Bone marrow (tissue), 2 donors: ENCODE measurements around the gene CPE.

Source experiments
- DNase-seq, 2 donors: peaks; one replicate each; lab custom pipeline; 2025; lab: John Stamatoyannopoulos, UW

Gene CPE

GRCh38 chr4:165508372-165509120, 129.7 kb downstream of the CPE start:
- no peak for DNase-seq

GRCh38 chr4:165512424-165512823, 133.6 kb downstream of the CPE start:
- DNase-seq: no peak

GRCh38 chr4:165514739-165515138, 135.9 kb downstream of the CPE start:
- no peak for DNase-seq

GRCh38 chr4:165515201-165515600, 136.4 kb downstream of the CPE start:
- DNase-seq: no peak

GRCh38 chr4:165516281-165516833, 137.5 kb downstream of the CPE start:
- DNase-seq: no peak

- DNase-seq: no peak
These were observed 138.4 kb downstream of the CPE start for GRCh38 chr4:165517216-165517615.

GRCh38 chr4:165518024-165518616, 139.3 kb downstream of the CPE start:
- no peak for DNase-seq

- no peak for DNase-seq
These were observed 139.9 kb downstream of the CPE start for GRCh38 chr4:165518686-165519085.

- no peak for DNase-seq
These were observed 140.8 kb downstream of the CPE start for GRCh38 chr4:165519591-165519990.

- DNase-seq: no peak
These were observed 141.3 kb downstream of the CPE start for GRCh38 chr4:165520086-165520485.

- no peak for DNase-seq
These were observed 143.2 kb downstream of the CPE start for GRCh38 chr4:165522050-165522449.

GRCh38 chr4:165524532-165525190, 145.9 kb downstream of the CPE start:
- no peak for DNase-seq

- no peak for DNase-seq
These were observed 154.2 kb downstream of the CPE start for GRCh38 chr4:165532976-165533375.

- DNase-seq: no peak
These were observed 158.3 kb downstream of the CPE start for GRCh38 chr4:165537028-165537648.

GRCh38 chr4:165539801-165540200, 161.0 kb downstream of the CPE start:
- DNase-seq: no peak

GRCh38 chr4:165540206-165540830, 161.5 kb downstream of the CPE start:
- no peak for DNase-seq

- no peak for DNase-seq
These were observed 163.1 kb downstream of the CPE start for GRCh38 chr4:165541851-165542459.

- no peak for DNase-seq
These were observed 163.7 kb downstream of the CPE start for GRCh38 chr4:165542476-165542875.
